Measurements from ENCODE around the gene CDH11.

The CDH11 gene

GRCh38 chr16:64907844-64908243 lies 214.0 kb downstream of the CDH11 start:
- no peak for DNase-seq (ENCODE audit: low read depth in 2 of 2)

- DNase-seq (ENCODE audit: low read depth in 2 of 2): no peak
Measured at GRCh38 chr16:64903770-64904169, 218.1 kb downstream of the CDH11 start.

GRCh38 chr16:64900517-64900916 lies 221.3 kb downstream of the CDH11 start:
- no peak for DNase-seq (ENCODE audit: low read depth in 2 of 2)

- DNase-seq (ENCODE audit: low read depth in 2 of 2): no peak
Measured at GRCh38 chr16:64900019-64900418, 221.8 kb downstream of the CDH11 start.

GRCh38 chr16:64898159-64898558 lies 223.7 kb downstream of the CDH11 start:
- no peak for DNase-seq (ENCODE audit: low read depth in 2 of 2)
